Measurements from ENCODE around the gene TRANK1.

TRANK1 gene

DNA sequence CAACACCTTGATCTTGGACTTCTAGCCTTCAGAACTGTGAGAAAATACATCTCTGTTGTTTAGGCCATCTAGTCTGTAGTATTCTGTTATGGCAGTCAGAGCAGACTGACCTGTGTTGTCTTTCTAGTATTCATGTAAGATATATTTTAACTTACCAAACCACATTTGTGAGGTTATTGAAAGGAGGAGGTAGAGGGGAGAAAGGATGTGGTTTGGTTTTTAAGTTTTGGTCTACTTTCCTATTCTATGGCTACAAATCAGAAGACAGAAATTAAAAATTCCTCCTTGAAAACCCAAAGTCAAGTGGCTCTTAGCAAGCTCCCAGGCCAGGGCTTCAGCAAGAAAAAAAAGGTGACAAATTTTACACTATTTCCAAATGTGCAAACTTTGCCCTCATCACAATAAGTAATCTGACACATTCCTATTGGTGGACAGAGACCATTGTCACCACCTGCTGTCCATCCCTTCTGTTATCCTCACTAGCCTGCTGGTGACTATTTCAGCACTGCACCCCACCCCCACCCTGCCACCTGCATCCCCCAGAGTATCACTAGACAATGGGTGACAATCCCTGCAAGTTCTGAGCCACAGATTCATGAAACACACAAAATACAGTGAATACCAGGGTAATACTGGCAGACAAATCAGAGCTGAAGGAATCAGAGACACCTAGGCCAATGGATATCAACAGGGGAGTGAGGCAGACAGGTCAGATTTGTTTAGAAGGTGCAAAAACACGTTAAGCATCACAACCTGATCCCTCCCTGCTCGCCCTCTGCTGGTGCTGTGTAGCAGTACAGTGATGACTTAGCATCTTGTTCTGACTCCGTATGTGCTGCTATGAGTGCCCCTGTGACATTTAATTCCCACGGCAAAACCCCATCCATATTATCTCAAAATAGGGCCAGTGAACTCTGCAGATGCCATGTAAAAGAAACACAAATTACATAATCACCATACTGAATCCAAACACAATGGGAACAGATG lies 101.5 kb downstream of the TRANK1 start:
- DNase-seq (ENCODE audit: low read depth) = no peak

DNA sequence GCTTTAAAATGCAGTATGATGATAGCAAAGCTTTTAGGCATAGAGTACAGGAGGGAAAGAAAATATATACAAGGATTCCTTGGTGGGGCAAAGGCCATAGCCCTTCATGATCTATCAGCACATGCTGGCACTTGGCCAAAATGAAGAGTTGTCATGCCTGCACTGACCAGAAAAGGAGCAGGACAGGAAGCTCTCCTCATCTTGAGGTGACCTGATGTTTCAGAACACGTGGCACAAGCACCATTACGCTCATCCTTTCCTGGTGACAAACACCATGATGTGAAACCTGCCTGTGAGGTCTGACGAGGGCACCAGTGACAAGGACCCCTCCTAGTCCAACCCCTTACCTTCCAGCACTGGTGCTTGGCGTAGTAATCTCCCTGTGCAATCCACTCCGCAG lies 102.6 kb downstream of the TRANK1 start:
- DNase-seq (ENCODE audit: low read depth) = no peak

DNA sequence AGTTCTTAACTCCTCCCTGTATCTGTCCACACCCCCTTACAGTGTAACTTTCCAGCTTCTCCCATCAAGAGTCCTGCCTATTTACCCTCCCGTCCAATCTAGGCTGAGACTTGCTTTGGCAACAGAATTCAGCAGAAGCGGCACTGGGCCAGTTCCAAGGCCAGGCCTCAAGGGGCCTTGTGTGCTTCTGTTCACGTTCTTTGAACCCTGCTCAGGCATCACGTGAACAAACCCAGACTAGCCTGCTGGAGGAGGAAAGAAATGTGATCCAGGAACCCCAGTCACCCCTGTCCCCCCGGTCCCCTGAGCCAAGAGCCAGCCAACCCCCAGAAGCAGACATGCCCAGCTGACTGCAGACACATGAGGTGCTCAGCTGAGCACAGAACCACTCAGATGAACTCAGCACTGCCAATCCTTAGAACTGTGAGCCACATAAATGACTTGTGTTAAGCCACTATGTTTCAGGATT lies 104.4 kb downstream of the TRANK1 start:
- DNase-seq (ENCODE audit: low read depth) = no peak

DNA sequence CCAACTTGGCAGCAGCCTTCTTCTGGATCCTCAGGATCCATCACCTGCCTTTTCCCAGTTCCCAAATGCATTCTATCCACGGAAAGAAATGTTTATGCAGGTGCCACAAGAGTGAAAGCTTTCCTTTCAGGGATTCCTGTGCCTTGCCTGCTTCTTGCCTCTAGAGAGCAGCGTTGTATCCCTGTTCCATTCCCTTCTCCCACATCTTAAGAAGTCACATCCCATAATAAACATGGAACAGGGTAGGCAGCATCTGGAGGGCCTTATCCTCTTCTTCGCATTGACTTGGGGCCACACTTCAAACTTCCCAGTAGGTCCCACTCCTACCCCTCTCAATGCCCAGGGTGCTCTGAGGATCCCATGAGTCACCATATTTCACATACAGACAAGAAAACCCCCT lies 107.8 kb downstream of the TRANK1 start:
- DNase-seq (ENCODE audit: low read depth) = no peak

DNA sequence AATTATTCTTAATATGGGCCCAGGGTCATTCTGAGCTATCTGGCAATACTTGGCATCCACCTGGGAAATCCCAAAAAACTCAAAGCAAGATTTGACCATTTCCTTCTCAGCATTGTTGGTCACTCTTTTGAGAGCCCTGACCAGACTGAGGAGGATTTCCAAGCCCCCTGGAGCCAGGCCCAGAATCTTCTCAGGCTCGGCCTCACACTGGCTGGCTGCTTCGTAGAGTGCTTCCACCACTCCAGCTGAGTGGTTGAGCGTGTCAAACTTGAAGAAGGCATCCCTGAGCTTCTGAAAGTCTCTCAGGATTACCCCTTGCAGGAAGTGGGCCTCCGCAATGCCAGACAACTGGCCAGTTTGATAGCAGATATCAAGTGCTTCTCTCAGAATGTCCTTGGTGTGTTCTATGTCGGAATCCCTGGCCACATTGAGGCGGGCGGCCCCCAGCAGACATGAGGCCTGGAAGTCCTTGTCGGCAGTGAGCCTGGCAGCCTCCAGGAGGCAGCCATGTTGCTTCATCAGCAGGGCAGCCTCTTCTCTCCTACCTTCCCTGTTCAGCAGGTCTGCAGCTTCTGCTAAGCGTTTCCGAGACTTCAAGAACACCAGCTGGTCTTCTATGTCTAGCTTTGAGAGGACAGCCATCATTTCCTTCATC lies 111.6 kb downstream of the TRANK1 start:
- no peak for DNase-seq (ENCODE audit: low read depth)

DNA sequence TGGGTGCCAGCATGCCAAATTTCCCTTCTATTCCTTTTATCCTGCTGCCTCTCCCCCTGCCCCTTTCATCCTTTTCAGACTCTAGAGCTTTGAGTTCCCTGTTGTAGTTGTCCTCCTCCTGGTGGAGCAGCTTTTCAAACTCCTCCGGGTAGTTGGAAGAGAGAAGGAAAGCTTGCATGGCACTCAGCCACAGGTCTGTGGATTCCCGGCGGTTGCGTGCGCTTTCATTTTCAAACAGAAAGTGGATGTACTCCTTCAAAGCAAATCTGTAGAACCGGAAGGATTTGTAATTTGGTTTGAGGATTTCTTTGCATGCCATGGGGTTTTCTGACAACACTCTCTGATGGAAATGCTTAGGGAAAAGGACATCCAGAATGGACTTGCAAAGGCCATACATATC lies 112.4 kb downstream of the TRANK1 start:
- no peak for DNase-seq (ENCODE audit: low read depth)

DNA sequence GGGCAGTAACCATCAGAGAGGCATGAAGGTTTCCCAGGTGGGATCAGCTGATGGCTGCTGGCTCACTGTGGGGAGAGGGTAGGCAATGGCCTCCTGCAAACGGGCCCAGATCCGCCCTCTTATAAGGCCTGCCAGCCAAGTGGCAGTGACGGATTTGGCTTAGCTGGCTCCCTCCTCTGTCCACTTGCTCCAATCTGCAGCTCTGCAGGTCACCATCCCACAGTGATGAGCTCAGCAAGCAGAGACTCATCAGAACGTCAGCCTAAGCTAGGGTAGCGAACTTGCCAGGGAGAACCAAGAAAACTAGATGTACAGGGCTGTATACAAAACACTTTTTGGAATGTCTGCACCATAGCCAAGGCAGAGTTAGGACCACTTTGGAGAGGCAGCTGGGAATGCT lies 117.7 kb downstream of the TRANK1 start:
- DNase-seq (ENCODE audit: low read depth) = no peak

DNA sequence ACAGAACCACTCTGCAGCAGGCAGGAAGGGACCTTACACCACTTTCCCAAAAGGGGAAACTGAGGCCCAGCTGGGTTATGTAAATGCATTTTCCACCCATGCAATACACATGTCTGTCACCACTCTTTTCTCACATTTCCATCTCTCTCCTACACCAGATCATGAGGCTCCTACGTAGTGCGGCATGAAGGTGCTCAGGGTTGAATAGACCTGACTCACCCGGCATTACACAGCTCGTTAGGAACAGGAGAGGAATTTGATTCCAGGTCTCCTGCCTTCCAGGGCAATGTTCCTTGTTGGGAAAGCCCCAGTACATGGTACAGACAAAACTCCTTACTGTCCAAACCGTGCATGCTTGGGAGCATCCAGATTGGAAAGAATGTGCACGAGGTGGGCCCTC lies 118.6 kb downstream of the TRANK1 start:
- DNase-seq (ENCODE audit: low read depth) = no peak

DNA sequence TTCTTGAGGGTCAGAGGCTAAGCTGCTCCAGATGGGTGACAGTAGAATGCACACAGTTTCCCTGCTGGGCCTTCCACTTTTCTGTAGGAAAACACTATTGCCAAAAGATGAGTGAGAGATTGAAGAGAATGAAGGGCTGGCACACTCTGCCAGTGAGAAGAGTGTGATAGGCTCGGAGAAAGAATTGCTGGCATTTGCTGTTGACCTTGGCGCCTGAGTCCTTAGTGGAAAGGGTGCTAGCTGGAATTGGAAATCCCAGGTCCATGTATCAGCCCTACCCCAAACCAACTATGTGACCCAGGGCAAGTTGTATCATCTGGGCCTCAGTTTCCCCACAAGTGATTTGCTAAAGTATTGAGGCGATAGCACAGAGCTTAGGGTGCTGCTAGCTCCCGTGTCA lies 120.4 kb downstream of the TRANK1 start:
- no peak for DNase-seq (ENCODE audit: low read depth)

DNA sequence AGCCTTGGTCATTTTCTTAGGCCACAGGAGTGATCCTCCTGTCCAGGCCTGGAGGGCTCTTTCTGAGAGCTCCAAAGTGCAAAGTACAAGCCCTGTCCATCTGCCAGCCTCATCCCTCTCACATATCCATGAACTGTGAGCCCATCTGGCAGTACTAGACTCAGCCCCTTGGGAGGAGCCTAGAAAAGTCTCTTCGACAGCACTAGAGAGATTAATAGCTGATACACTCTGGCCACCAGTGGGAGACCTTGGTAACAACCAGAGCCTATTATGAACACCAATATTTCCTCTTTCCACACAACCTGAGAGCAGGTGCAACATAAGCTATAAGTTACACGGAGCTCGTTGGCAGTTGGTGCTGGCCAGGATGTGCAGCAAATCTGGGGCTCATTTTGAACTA lies 121.0 kb downstream of the TRANK1 start:
- DNase-seq (ENCODE audit: low read depth) = no peak

DNA sequence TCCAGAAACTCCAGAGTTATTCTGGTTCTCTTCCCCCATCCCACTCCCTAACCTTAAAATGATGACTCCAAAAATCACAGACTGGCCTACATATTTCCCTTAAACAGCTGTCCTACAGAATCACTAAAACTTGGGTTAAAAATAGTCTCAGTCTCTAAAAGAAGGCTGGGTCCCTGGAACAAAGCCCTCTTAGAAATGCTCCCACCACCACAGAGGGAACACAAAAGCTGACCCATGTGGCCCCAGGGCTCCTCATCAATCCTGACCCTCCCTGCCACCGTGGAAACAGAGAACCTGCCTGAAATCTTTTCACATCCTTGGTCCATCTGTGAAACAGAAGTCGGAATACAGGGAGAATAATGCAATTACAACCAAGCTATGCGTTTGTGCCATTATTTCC lies 124.8 kb downstream of the TRANK1 start:
- DNase-seq (ENCODE audit: low read depth) = no peak

DNA sequence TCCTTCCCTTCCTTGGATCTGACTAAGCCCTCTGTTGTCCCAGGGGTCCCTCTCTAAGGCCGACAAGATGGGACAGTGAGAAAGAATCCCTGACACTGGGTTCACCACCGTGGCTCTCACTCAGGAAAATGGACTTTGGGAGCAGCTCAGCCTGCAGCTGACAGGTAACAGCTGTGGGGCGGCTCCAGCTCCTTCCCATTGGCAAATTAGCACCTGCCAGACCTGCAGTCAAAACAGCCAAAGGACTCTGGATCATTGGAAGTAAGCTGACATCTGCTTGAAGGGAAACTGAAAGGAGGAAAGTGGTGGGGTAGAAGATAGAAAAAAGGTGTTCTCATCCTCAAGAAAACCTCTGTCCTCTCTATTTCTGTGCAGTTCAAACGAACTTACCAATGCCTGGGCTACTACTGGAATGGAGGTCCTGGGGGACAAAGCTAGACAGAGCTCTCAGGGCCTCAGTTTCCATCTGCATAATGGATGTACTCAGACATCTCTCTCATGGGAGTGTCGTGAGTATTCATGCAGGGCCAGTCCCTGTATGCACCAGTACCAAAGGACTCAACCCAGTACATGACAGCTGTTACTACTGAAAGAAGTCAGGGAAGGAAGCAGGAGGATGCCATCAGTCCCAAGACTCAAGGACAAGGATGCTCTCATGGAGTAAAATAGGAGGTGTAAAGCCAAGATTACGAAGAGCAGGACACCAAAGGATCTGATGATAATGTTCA lies 126.9 kb downstream of the TRANK1 start:
- no peak for DNase-seq (ENCODE audit: low read depth)

DNA sequence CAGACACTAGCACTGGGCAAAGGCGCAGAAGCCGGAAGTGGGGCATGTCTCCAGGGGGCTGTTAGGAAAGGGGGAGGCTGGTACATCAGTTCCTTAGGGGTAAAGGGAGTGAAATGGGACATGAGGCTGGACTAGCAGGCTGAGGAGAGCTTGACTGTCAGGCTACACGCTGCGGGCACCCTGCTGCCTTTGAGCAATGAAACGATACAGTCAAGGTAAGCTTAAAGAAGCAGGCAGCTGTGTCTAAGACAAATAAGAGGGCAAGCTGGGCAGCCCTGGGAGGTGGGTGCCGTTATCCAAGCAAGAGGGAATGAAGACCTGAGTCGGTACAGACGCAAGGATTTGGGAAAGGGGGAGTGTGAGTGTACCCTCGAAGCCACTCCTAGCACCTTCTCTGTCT lies 129.5 kb downstream of the TRANK1 start:
- no peak for DNase-seq (ENCODE audit: low read depth)

DNA sequence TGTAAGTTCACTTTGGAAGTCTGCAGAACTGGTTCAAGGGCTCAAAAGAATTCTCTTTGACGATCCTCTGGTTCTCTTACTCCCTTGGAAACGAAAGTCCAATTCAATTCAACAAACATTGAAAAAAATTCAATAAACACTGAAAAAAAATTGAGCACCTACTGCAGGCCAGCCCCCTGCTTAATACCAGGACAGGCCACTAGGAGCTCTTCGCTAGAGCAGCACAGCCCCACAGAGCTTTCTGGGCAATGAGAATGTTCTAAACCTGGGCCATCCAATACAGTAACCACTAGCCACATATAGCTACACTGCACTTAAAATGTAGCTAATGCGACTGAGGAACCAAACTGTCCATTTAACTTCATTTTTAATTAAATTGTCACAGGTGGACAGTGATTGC lies 130.1 kb downstream of the TRANK1 start:
- no peak for DNase-seq (ENCODE audit: low read depth)

DNA sequence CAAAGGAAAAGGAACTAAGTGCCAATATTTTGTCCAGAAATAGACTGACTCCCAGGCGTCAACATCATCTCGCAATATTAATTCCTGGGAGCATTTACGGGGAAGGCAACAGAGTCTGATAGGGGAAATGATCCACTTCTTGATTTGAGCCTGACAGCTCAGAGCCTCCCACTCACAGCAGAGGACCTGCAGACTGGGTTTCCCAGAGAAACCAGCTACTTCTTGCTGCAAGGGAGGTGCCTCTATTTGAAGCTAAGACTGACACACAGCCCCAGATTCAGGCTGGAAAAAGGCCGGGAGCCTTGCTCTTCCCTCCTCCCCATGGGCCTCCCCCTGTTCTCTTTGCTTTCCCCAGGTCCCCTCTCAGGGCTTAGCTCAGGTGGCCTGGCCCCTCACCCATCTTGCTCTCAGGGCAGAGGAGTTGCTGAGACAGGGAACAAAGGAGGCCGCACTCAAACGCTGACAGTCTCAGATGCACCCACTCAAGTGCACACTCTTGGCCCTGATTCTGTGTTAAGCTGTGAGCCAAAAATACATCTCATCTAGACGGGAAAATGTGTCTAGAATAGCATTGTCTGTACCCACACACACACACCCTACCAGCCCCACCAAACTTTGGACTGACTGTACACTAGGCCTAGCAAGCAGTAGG lies 130.7 kb downstream of the TRANK1 start:
- no peak for DNase-seq (ENCODE audit: low read depth)

DNA sequence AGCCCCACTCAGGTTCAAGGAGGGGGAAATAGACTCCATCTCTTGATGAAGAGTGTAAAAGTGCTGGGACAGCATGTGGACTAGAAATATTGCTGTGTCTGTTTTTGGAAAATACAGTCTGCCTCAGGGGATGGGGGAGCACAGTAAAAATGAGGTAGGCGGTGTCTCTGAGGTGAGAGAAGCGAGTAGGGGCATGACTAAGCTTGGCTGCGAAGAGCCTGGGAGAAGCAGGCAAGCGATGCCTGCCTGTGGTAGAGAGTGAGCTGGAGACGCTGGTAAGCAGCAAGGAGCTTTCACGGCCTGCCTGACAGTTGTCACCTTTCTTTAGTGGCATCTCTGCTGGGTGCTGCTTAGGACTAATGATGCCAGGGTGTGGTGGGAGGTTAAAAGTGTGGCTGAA lies 131.5 kb downstream of the TRANK1 start:
- no peak for DNase-seq (ENCODE audit: low read depth)

DNA sequence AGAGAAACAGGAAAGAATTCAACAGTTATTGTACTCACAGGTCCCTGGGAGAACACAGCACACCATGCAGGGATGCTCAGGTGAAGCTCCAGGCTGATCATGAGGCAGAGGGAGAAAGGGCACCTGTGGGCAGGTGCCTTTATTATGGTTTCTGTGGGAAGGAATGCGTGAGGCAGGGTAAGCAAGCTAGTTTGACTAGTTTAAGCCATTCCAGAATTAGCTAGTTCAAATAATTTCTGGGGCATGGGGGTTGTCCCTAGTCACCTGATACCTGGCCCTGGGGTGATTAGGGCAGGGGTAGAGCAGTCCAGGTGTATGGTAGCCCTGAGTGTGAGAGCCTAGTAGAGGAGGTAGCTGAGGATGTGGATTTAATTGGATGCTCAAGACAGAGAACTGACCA lies 132.6 kb downstream of the TRANK1 start:
- DNase-seq (ENCODE audit: low read depth) = no peak

DNA sequence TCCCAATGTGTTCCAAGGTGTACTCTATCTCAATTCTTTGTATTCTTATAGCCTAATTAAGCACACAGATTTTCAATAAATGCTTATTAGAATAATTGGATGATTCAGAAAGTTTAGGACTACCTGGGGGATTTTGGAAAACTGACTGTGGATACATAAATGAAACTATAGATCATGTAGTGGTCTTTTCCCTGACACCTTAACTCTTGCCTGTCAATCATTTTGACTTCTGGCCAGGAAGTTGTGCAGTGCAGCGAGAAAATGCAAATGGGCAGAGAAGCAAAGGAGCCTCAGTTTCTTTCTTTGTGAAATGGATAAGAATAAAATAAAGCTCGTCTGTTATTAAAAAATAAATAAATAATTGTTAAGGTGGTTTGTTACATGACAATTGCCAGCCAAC lies 133.1 kb downstream of the TRANK1 start:
- no peak for DNase-seq (ENCODE audit: low read depth)

DNA sequence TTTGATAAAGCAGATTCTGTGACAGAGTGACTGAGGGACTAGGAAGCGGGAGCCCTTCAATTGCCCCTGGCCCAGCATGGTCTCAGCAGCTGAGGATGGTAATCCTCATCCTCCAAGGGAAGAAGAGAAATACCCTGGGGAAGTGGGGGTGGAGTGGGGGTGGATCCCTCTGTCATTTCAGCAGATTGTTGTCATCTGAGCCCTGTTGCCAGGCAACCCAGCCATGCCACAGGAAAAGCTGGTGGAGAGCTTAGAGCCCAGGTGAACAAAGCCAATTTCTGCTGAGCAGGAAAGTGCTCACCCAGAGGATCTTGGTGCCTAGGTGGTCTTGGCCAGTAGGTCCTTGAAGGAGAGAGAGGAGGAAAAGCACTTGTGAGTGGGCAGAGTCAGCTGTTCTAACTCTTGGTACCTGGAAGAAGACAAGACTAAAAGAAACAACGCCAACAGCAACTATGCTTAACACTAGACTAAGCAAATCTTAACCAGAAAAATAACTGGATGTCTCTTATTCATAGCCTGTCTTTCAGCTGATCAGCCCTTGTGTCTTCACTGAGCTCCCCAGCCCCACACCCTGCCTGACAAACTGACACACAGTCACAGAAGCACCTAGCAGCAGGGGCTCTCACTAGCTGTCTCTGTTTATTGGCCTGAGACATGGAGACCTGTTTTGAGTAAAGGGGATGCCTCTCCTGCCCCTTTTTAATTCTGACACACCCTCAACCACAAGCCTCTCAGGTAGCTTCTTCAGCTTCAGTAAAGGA lies 140.4 kb downstream of the TRANK1 start:
- no peak for DNase-seq (ENCODE audit: low read depth)

DNA sequence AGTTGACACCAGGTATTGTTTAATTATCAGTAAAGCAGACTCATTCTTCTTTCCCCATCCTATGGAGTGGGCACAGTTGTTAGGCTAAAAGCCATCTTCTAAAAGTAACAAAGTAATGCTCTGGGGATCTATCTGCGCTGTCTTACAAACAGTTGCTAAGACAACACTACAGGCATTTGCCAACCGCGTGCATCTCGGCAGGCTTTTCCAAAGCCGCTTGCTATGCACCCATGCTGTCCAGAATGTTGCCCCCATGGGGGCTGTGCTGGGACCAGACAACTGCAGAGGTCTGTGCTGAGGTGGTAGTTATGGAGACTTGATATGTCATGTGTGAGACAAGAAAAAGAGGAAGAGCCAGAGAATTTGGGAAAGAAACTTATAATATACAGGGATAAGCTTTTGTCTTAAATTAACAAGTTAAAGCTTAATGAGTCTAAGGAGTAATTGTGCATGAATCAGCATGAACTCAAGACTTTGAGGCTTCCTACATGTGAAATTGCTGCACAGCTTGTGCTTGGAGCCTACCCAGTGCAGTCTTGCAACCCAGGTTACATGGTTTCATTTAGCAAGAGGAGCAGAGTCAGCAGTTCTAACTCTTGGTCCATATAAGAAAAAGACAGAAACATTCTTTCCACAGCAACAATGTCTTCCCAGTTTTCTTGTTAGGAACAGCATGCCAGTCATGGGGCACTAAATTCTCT lies 141.6 kb downstream of the TRANK1 start:
- DNase-seq (ENCODE audit: low read depth) = no peak
